OCI-LY3 (cell line): Measurements from ENCODE around the gene SDK2.

Experiments used
- H2AFZ ChIP-seq: fragments of 200-600, 300-600 bp; shearing (Covaris generic); 2 replicates; pipeline ENCODE4 v1.6.0; 2014; ENCODE audit warnings: antibody characterized with exemption, low read depth, low read length
- H3K27ac ChIP-seq: fragments of 200-600, 300-600 bp; sonication (generic); 2 replicates; pipeline ENCODE4 v1.5.1; 2014; ENCODE audit warnings: mild to moderate bottlenecking, low read length, moderate library complexity, mixed read lengths
- H3K27me3 ChIP-seq: fragments of 200-600, 300-600 bp; sonication (generic); 2 replicates; pipeline ENCODE4 v1.6.1; 2014; ENCODE audit warnings: low read depth, low read length, mixed read lengths
- H3K36me3 ChIP-seq: fragments of 200-600, 300-600 bp; sonication (generic); replicated peaks from 2 replicates; pipeline ENCODE3; 2014; ENCODE audit warnings: low read depth, low read length, mixed read lengths
- H3K4me1 ChIP-seq: fragments of 300-600, 200-600 bp; sonication (generic); 2 replicates; pipeline ENCODE4 v1.6.1; 2014; ENCODE audit warnings: low read length, mixed read lengths
- H3K4me2 ChIP-seq: fragments of 200-600, 300-600 bp; sonication (generic); 2 replicates; pipeline ENCODE4 v1.6.1; 2014; ENCODE audit warnings: low read length, mixed read lengths
- H3K4me3 ChIP-seq: fragments of 300-600, 200-600 bp; sonication (generic); 2 replicates; pipeline ENCODE4 v1.5.1; 2014; ENCODE audit warnings: antibody characterized with exemption, mild to moderate bottlenecking, low read length, moderate library complexity
- H3K79me2 ChIP-seq: fragments of 300-600, 200-600 bp; shearing (Covaris generic); 2 replicates; pipeline ENCODE4 v1.6.1; 2014; ENCODE audit warnings: mild to moderate bottlenecking, low read length, mixed read lengths
- H3K9ac ChIP-seq: fragments of 300-600, 200-600 bp; shearing (Covaris generic); 2 replicates; pipeline ENCODE4 v1.6.0; 2014; ENCODE audit warnings: mild to moderate bottlenecking, low read length, moderate library complexity
- H3K9me3 ChIP-seq: fragments of 200-600, 300-600 bp; shearing (Covaris generic); 2 replicates; pipeline ENCODE4 v1.6.1; 2014; ENCODE audit warnings: low read length, mixed read lengths; ENCODE audit not compliant: insufficient read depth
- H4K20me1 ChIP-seq: fragments of 200-600, 300-600 bp; sonication (generic); 2 replicates; pipeline ENCODE4 v1.6.1; 2016; ENCODE audit warnings: low read length, mixed read lengths; ENCODE audit not compliant: insufficient read depth
- CTCF ChIP-seq: fragments of 200-600, 300-600 bp; sonication (generic); IDR thresholded peaks from 2 replicates; pipeline ENCODE4 v1.5.1; 2014; ENCODE audit warnings: antibody characterized with exemption, low read length, low read depth
- EZH2phosphoT487 ChIP-seq: fragments of 200-600 bp; shearing (Covaris generic); IDR thresholded peaks from 2 replicates; pipeline ENCODE4 v1.6.1; 2018; ENCODE audit warnings: antibody characterized with exemption, mixed run types, low read depth

Gene SDK2

DNA sequence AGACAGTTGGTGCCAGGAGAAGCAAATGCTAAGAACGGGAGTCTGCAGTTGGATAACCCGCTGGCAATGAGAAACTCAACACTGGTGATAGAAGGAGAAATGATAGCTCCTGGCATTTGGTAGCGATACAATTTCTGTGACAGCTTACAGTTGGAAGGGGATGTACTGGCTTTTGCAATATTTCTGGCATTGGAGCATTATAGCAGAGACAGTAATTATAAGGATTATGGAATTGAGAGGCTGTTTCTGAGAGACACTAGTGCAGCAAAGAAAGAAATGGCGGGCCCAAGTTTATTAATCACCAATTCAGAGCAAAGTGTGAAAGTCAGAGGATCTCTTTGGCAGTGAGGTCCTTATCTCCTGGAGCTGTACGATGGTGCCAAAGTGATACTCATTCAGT, 16.1 kb upstream of the SDK2 start:
- H2AFZ ChIP-seq = no peak overlapping the region
- no peak overlapping the region for H3K4me2 ChIP-seq
- TF ChIP-seq EZH2phosphoT487 (no peak), CTCF (no peak)
- H3K27ac ChIP-seq = no peak overlapping the region
- no peaks in the 10 kb centered on the region for H3K9me3 ChIP-seq
- H4K20me1 ChIP-seq = no peaks in the 10 kb centered on the region
- peaks cover 12% of the 10 kb centered on the region for H3K27me3 ChIP-seq
- no peak overlapping the region for H3K4me3 ChIP-seq
- H3K79me2 ChIP-seq = no peaks in the 10 kb centered on the region
- no peaks in the 10 kb centered on the region for H3K36me3 ChIP-seq
- H3K9ac ChIP-seq = no peak overlapping the region
- no peaks in the 10 kb centered on the region for H3K4me1 ChIP-seq

DNA sequence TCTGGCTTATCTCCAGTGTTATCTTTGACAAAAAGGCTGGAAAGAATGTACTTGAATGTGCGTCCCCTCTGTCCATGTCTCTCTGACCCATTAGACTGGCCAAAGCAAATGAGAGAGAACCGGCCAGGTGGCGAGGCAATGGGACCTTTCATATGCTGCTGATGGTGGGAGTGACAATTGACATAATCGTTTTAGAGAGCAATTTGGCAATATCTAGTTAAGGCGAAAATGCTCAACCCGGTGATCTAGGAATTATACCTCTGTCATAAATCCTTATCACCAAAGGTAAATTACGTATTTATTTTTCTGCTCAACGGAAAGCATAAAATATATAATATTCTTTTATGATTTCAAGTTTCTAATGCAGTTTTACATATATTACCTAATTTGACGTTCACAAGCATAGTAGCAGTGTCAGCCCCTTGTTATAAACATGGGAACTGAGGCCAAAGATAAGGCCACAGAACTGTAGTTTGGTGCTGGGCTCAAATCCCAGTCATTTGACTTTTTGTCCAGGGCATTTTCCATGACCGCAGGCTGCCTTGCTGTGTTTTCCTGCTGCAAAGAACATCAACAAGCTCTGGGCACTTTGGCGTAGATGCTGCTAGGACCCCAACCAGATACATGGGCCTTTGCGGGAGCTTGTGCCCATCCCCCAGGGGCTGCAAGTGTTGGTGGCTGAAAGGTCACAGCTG, 14.7 kb upstream of the SDK2 start:
- no peak overlapping the region for H2AFZ ChIP-seq
- no peak overlapping the region for H3K9ac ChIP-seq
- peaks cover 12% of the 10 kb centered on the region for H3K27me3 ChIP-seq
- no peak overlapping the region for H3K4me3 ChIP-seq
- no peaks in the 10 kb centered on the region for H3K79me2 ChIP-seq
- TF ChIP-seq CTCF (no peak), EZH2phosphoT487 (no peak)
- H3K36me3 ChIP-seq = no peaks in the 10 kb centered on the region
- no peaks in the 10 kb centered on the region for H4K20me1 ChIP-seq
- 0 out of 2 replicates have a peak, but pooled peaks cover 6% of the 10 kb centered on the region for H3K9me3 ChIP-seq
- H3K4me2 ChIP-seq = no peak overlapping the region
- H3K4me1 ChIP-seq = no peaks in the 10 kb centered on the region
- H3K27ac ChIP-seq = no peak overlapping the region

DNA sequence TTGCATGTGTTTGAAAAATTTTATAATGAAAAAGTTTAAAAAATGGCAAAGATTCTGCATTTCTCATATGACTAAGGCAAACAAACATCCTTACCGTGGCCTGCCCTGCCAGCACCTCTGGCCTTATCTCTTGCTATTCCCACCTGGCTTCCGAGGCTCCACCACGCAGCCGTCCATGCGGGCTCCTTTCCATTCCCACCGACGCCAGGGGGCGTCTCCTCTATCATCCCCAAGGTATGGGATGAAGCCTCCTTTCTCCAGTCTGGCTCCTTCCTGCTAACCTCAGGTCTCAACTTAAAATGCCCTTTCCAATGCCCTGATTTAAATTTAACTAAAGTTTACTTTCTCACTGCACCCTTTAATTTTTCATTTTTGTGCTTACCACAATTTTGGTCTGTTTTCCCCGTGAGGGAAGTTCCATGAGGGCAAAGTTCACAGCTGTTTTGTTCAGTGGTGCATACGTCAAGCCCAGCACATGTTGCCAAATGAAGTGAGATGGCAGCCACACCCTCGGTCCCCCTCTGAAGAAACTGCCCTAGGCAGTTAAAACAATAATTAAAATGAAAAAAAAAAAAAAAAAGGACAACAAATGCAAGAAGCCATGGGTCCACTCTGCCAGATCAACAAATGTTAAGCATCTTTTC, 13.3 kb upstream of the SDK2 start:
- H3K4me3 ChIP-seq = no peak overlapping the region
- 0 out of 2 replicates have a peak, but pooled peaks cover 11% of the 10 kb centered on the region for H3K9me3 ChIP-seq
- no peaks in the 10 kb centered on the region for H3K4me1 ChIP-seq
- H2AFZ ChIP-seq = no peak overlapping the region
- no peak overlapping the region for H3K4me2 ChIP-seq
- H4K20me1 ChIP-seq = no peaks in the 10 kb centered on the region
- no peaks in the 10 kb centered on the region for H3K36me3 ChIP-seq
- H3K79me2 ChIP-seq = no peaks in the 10 kb centered on the region
- no peak overlapping the region for H3K27ac ChIP-seq
- H3K9ac ChIP-seq = no peak overlapping the region
- peaks cover 6% of the 10 kb centered on the region; the same call in 1 of the 2 replicates for H3K27me3 ChIP-seq
- no peak for TF ChIP-seq EZH2phosphoT487
- peak; percentile 33; the same call in 1 of the 2 replicates for TF ChIP-seq CTCF

- TF ChIP-seq EZH2phosphoT487 = no peak
- Histone ChIP-seq H3K27ac (no peak overlapping the region), H3K9ac (no peak overlapping the region), H3K9me3 (0 out of 2 replicates have a peak, but pooled peaks cover 11% of the 10 kb centered on the region), H3K4me3 (no peak overlapping the region), H3K36me3 (no peaks in the 10 kb centered on the region), H3K4me1 (no peaks in the 10 kb centered on the region), H2AFZ (no peak overlapping the region), H3K4me2 (no peak overlapping the region), H4K20me1 (no peaks in the 10 kb centered on the region), H3K27me3 (no peaks in the 10 kb centered on the region), H3K79me2 (no peaks in the 10 kb centered on the region)
These were observed 10.0 kb upstream of the SDK2 start for GRCh38 chr17:73654241-73654640.
